GM23338 (cell line): ENCODE measurements around the gene KCNMA1. TPM values are rescaled to one million over a fixed set of nuclear protein-coding genes. Genes with fewer than 3 reads are reported as not detected.

Experiments used
- ATAC-seq: fragments of 200-7000 bp; cut with Tn5 transposase; 3 replicates; pipeline ENCODE4 v1.9.1; 2020
- DNase-seq: peaks from one replicate; pipeline ENCODE4 v3.0.0-alpha.2; 2015; ENCODE audit warnings: low spot score
- H2AFZ ChIP-seq: fragments of 200-600 bp; sonication (generic); 2 replicates; pipeline ENCODE4 v1.8.0; 2016; ENCODE audit warnings: antibody characterized with exemption, mild to moderate bottlenecking, moderate library complexity
- H3F3A ChIP-seq: fragments of 200-600 bp; sonication (generic); replicated peaks from 2 replicates; pipeline ENCODE4 v1.8.0; 2017; ENCODE audit warnings: antibody characterized with exemption, mixed run types, low read depth
- H3K27ac ChIP-seq: fragments of 200-600 bp; sonication (generic); 2 replicates; pipeline ENCODE4 v1.6.1; 2016; ENCODE audit warnings: low read depth
- H3K27me3 ChIP-seq: fragments of 200-600 bp; sonication (generic); 2 replicates; pipeline ENCODE4 v1.8.0; 2016; ENCODE audit warnings: mild to moderate bottlenecking, mixed run types, moderate library complexity; ENCODE audit not compliant: insufficient read depth
- H3K36me3 ChIP-seq: fragments of 200-600 bp; sonication (generic); 2 replicates; pipeline ENCODE4 v1.8.0; 2016; ENCODE audit warnings: mild to moderate bottlenecking; ENCODE audit not compliant: insufficient read depth
- H3K4me1 ChIP-seq: fragments of 200-600 bp; sonication (generic); 2 replicates; pipeline ENCODE4 v1.8.0; 2016; ENCODE audit warnings: mild to moderate bottlenecking, moderate library complexity; ENCODE audit not compliant: insufficient read depth
- H3K4me2 ChIP-seq: fragments of 200-600 bp; sonication (generic); 2 replicates; pipeline ENCODE4 v1.7.1; 2017; ENCODE audit warnings: mixed run types
- H3K4me3 ChIP-seq: fragments of 200-600 bp; sonication (generic); 2 replicates; pipeline ENCODE4 v1.6.1; 2016; ENCODE audit warnings: mixed run types
- H3K79me2 ChIP-seq: fragments of 200-600 bp; sonication (generic); replicated peaks from 2 replicates; pipeline ENCODE4 v1.8.0; 2017; ENCODE audit warnings: mild to moderate bottlenecking; ENCODE audit not compliant: insufficient read depth
- H3K9me2 ChIP-seq: fragments of 200-600 bp; sonication (generic); 2 replicates; pipeline ENCODE4 v1.8.0; 2017; ENCODE audit not compliant: insufficient read depth
- H4K20me1 ChIP-seq: fragments of 200-600 bp; sonication (generic); replicated peaks from 2 replicates; pipeline ENCODE4 v1.8.0; 2017; ENCODE audit warnings: mild to moderate bottlenecking; ENCODE audit not compliant: insufficient read depth
- H3K27ac Mint-ChIP-seq: 2 replicates; pipeline ENCODE4 v1.8.0; 2020; ENCODE audit warnings: inconsistent platforms, mild to moderate bottlenecking, moderate library complexity, mixed read lengths
- H3K27me3 Mint-ChIP-seq: 3 replicates; pipeline ENCODE4 v1.8.0; 2022; ENCODE audit warnings: low read depth, mild to moderate bottlenecking, moderate library complexity, mixed read lengths, inconsistent platforms; ENCODE audit not compliant: insufficient read depth, poor library complexity
- H3K36me3 Mint-ChIP-seq: 3 replicates; pipeline ENCODE4 v1.8.0; 2021; ENCODE audit warnings: low read depth, mild to moderate bottlenecking, inconsistent platforms, moderate library complexity, mixed read lengths
- H3K4me1 Mint-ChIP-seq: 3 replicates; pipeline ENCODE4 v1.8.0; 2020; ENCODE audit warnings: mild to moderate bottlenecking, inconsistent platforms, mixed read lengths
- H3K4me3 Mint-ChIP-seq: 3 replicates; pipeline ENCODE4 v1.8.0; 2021; ENCODE audit warnings: moderate library complexity, mild to moderate bottlenecking, inconsistent platforms, mixed read lengths
- H3K9me3 Mint-ChIP-seq: 3 replicates; pipeline ENCODE4 v1.8.0; 2020; ENCODE audit warnings: moderate library complexity, mild to moderate bottlenecking, inconsistent platforms, mixed read lengths
- CREB1 ChIP-seq: fragments of 250-450 bp; sonication (Bioruptor Pico); IDR thresholded peaks from 2 replicates; pipeline ENCODE4 v1.5.0; 2020; ENCODE audit warnings: low read depth, mild to moderate bottlenecking, moderate library complexity
- EZH2 ChIP-seq: fragments of 200-600 bp; sonication (generic); IDR thresholded peaks from one replicate; pipeline ENCODE4 v1.8.0; 2017; ENCODE audit warnings: antibody characterized with exemption, mild to moderate bottlenecking, low read depth; ENCODE audit not compliant: unreplicated experiment
- JUNB ChIP-seq: IDR thresholded peaks from one replicate; pipeline ENCODE4 v1.6.1; 2016; ENCODE audit warnings: antibody characterized with exemption; ENCODE audit not compliant: unreplicated experiment
- ZNF462 ChIP-seq: fragments of 250-450 bp; sonication (Bioruptor Pico); IDR thresholded peaks from 2 replicates; pipeline ENCODE4 v1.5.0; 2020; ENCODE audit warnings: mild to moderate bottlenecking, moderate library complexity
- polyA plus RNA-seq: library from polyadenylated mRNA; unstranded; fragments of >200 nt; fragmentation: Nextera tagmentation; extraction: Ambion mirVana; gene quantifications from 2 replicates; pipeline ENCODE4 v1.2.1, GENCODE V29; 2016
- total RNA-seq: library from RNA; depleted of rRNA; stranded (reverse); fragments of >200 nt; shearing (Covaris generic); gene quantifications from 2 replicates; pipeline ENCODE4 v1.2.3, GENCODE V29; 2014
- TF ChIP-seq, protein P1 (sequence below): IDR thresholded peaks from one replicate; pipeline ENCODE4 v1.6.1; 2018; ENCODE audit warnings: antibody characterized with exemption; ENCODE audit not compliant: unreplicated experiment
- TF ChIP-seq, protein P2 (sequence below): IDR thresholded peaks from 2 replicates; pipeline ENCODE4 v1.6.1; 2016; ENCODE audit warnings: antibody characterized with exemption

The KCNMA1 gene
- total and polyA plus RNA-seq, 2 experiments from 2014 or later: 8.2 to 9.0 TPM

DNA sequence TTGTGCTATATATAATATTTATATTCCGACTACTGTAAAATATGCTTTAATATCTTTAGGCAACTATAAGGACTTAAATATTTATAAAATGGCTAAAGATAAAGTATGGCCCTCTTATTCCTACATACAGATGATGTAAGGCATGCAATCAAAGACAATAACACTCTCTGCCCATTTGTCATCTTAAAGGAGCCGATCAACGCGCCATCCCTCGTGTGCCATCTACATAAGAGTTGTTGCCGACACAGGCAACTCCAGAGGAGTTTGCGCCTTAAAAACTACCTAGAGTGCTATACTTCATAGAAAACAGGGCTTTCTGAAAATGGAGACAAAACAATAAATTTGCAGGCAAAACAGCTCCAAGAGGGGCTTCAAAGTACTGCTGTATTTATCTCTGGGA is 709.0 kb downstream of the KCNMA1 start (continued):
- TF ChIP-seq, protein P1, sequence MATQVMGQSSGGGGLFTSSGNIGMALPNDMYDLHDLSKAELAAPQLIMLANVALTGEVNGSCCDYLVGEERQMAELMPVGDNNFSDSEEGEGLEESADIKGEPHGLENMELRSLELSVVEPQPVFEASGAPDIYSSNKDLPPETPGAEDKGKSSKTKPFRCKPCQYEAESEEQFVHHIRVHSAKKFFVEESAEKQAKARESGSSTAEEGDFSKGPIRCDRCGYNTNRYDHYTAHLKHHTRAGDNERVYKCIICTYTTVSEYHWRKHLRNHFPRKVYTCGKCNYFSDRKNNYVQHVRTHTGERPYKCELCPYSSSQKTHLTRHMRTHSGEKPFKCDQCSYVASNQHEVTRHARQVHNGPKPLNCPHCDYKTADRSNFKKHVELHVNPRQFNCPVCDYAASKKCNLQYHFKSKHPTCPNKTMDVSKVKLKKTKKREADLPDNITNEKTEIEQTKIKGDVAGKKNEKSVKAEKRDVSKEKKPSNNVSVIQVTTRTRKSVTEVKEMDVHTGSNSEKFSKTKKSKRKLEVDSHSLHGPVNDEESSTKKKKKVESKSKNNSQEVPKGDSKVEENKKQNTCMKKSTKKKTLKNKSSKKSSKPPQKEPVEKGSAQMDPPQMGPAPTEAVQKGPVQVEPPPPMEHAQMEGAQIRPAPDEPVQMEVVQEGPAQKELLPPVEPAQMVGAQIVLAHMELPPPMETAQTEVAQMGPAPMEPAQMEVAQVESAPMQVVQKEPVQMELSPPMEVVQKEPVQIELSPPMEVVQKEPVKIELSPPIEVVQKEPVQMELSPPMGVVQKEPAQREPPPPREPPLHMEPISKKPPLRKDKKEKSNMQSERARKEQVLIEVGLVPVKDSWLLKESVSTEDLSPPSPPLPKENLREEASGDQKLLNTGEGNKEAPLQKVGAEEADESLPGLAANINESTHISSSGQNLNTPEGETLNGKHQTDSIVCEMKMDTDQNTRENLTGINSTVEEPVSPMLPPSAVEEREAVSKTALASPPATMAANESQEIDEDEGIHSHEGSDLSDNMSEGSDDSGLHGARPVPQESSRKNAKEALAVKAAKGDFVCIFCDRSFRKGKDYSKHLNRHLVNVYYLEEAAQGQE: no peak

DNA sequence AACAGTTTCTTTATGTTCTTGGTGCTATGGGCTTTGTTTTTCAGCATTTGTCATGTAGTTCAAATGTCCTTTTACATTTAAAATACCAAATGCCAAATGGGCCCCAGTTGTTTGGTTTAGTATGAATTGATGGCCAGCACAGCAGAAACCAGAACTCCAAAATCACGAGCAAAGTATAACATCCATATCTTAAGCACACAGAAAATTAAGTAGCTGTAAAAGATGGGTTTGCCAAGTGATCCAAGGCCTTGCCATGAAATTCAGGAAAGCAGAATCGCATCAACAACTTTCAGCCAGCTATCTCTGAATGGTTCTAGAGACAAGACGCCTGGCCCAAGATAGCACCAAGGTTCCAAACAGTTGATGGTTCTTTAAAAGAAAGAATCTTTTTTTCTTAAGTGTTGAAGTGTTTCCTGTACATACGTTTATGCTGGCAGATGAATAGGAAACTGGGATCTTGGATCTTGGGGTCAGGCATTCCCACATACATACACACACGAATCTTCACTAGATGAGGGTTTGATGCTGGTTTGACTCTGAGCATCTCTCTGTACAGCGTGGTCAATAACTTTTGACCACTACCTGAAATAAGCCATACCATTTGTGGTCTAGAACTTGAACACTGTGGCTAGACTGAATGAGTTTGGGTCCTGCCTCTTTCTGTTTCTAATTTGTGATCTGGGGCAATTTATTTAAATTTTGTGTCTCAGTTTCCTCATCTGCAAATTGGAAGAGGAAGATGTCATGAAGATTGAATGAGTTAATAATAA is 711.8 kb downstream of the KCNMA1 start:
- no peaks in the 10 kb centered on the region for H3K27me3 ChIP-seq
- H2AFZ ChIP-seq: no peak overlapping the region
- H3K4me1 ChIP-seq: peaks cover 16% of the 10 kb centered on the region
- no peak overlapping the region for H3K27ac ChIP-seq
- no peaks in the 10 kb centered on the region for H3K36me3 Mint-ChIP-seq
- no peak overlapping the region for H3K4me3 Mint-ChIP-seq
- peaks cover 35% of the 10 kb centered on the region for H3K4me1 Mint-ChIP-seq
- no peak for ATAC-seq
- no peaks in the 10 kb centered on the region for H3K9me2 ChIP-seq
- H3K4me2 ChIP-seq: no peak overlapping the region
- H3K4me3 ChIP-seq: no peak overlapping the region
- H3K27ac Mint-ChIP-seq: no peak overlapping the region
- H3F3A ChIP-seq: no peaks in the 10 kb centered on the region
- H3K79me2 ChIP-seq: no peaks in the 10 kb centered on the region
- no peak for DNase-seq
- H3K27me3 Mint-ChIP-seq: peaks cover 6% of the 10 kb centered on the region
- H4K20me1 ChIP-seq: no peaks in the 10 kb centered on the region
- no peaks in the 10 kb centered on the region for H3K36me3 ChIP-seq
- no peaks in the 10 kb centered on the region for H3K9me3 Mint-ChIP-seq
- TF ChIP-seq, protein P1: no peak
- TF ChIP-seq JUNB (no peak), ZNF462 (CRISPR knock-in tag) (no peak), CREB1 (CRISPR knock-in tag) (no peak), EZH2 (no peak)
- TF ChIP-seq, protein P2, sequence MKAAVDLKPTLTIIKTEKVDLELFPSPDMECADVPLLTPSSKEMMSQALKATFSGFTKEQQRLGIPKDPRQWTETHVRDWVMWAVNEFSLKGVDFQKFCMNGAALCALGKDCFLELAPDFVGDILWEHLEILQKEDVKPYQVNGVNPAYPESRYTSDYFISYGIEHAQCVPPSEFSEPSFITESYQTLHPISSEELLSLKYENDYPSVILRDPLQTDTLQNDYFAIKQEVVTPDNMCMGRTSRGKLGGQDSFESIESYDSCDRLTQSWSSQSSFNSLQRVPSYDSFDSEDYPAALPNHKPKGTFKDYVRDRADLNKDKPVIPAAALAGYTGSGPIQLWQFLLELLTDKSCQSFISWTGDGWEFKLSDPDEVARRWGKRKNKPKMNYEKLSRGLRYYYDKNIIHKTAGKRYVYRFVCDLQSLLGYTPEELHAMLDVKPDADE: no peak
